Type B pancreatic cell (in vitro differentiated cells): ENCODE measurements around the gene NFE2L1. TPM values are rescaled to one million over a fixed set of nuclear protein-coding genes. Genes with fewer than 3 reads are reported as not detected.
A peak's percentile ranks its signal among the peaks of the same experiment; 100 is the strongest.
"Not testable (repeated sequence)": the region's sequence is repeated elsewhere in the genome, so short reads cannot be mapped to it uniquely, and the experiment has no call there.

Experiments used
- DNase-seq: peaks from one replicate; pipeline ENCODE4 v3.0.0; 2021; ENCODE audit warnings: mixed read lengths; ENCODE audit not compliant: unreplicated experiment; ENCODE audit errors: extremely low spot score
- H3K27ac Mint-ChIP-seq: 2 replicates; pipeline ENCODE4 v1.8.0; 2021; ENCODE audit warnings: mild to moderate bottlenecking, mixed read lengths
- H3K27me3 Mint-ChIP-seq: 2 replicates; pipeline ENCODE4 v1.8.0; 2021; ENCODE audit warnings: mixed read lengths
- H3K36me3 Mint-ChIP-seq: 2 replicates; pipeline ENCODE4 v1.8.0; 2021; ENCODE audit warnings: mixed read lengths
- H3K4me1 Mint-ChIP-seq: one replicate; pipeline ENCODE4 v1.8.0; 2021; ENCODE audit warnings: mixed read lengths; ENCODE audit not compliant: unreplicated experiment
- H3K4me3 Mint-ChIP-seq: 2 replicates; pipeline ENCODE4 v1.8.0; 2021; ENCODE audit warnings: mild to moderate bottlenecking, mixed read lengths
- H3K9me3 Mint-ChIP-seq: 2 replicates; pipeline ENCODE4 v1.8.0; 2021; ENCODE audit warnings: mixed read lengths
- CTCF ChIP-seq: fragments of 200-600 bp; sonication (generic); conservative IDR thresholded peaks from 2 replicates; pipeline ENCODE4 v1.5.0; 2021; ENCODE audit warnings: antibody characterized with exemption, mild to moderate bottlenecking
- total RNA-seq: library from RNA; stranded (reverse); gene quantifications from 2 replicates; pipeline ENCODE4 v1.2.1, GENCODE V29; 2021; ENCODE audit warnings: low replicate concordance

Gene NFE2L1
- total RNA-seq, 1 donor from 2014 or later: 99.1 TPM

DNA sequence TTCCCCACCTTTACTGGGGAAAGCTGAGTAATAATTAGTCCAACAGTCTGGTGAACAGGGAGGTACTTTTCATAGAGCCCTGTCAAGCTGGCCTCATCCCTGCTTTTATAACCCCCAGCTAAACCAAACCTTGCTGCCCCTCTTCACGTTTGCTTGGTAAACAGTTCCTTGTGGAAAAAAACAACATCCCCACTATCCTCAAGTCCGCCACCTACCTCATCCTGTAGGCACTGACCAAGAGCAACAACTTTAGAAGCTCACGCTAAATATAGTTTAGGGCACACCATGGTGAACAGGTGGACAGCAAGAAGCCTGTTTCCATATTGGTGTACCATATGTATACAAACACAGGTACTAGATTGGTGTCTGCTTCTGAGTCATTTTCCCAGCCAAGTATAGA, 16.5 kb downstream of the NFE2L1 start:
- Mint-ChIP-seq H3K4me3 (no peak overlapping the region), H3K27ac (no peak overlapping the region), H3K36me3 (peaks cover 32% of the 10 kb centered on the region), H3K4me1 (no peaks in the 10 kb centered on the region), H3K9me3 (no peaks in the 10 kb centered on the region), H3K27me3 (no peaks in the 10 kb centered on the region)
- DNase-seq: no peak
- TF ChIP-seq CTCF: no peak

DNA sequence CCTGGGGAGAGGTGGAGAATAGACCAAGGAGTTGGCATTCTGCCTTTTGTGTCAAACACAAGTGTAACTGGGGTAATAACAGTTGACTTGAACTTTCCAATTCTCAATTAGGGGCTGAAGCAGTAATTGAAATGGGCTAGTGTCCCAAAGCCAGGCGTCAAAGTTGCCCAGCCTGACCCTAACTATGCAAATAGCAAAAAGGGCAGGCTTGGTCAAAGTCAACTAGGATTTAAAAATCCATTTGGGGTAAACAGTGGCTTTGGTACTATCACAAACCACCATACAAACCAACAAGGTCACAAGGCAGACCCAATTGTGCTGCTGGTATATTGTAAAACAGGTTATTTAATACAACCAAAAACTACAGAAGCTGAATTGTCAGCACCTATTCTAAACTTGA, 18.0 kb downstream of the NFE2L1 start:
- no peak overlapping the region for H3K27ac Mint-ChIP-seq

GRCh38 chr17:48066656-48067055, 18.5 kb downstream of the NFE2L1 start:
- H3K9me3 Mint-ChIP-seq: no peaks in the 10 kb centered on the region
- no peak for DNase-seq
- no peak overlapping the region for H3K4me3 Mint-ChIP-seq
- H3K27me3 Mint-ChIP-seq: no peaks in the 10 kb centered on the region
- no peak overlapping the region for H3K27ac Mint-ChIP-seq
- peak; percentile 34 for TF ChIP-seq CTCF
- peaks cover 29% of the 10 kb centered on the region for H3K36me3 Mint-ChIP-seq
- no peaks in the 10 kb centered on the region for H3K4me1 Mint-ChIP-seq

More for the DNA sequence above, 18.0 kb downstream of the NFE2L1 start:
- H3K36me3 Mint-ChIP-seq: peaks cover 33% of the 10 kb centered on the region
- no peak for TF ChIP-seq CTCF
- no peak overlapping the region for H3K4me3 Mint-ChIP-seq
- H3K9me3 Mint-ChIP-seq: no peaks in the 10 kb centered on the region
- H3K27me3 Mint-ChIP-seq: no peaks in the 10 kb centered on the region
- H3K4me1 Mint-ChIP-seq: no peaks in the 10 kb centered on the region
- no peak for DNase-seq

- no peak for TF ChIP-seq CTCF
- Mint-ChIP-seq H3K9me3 (no peaks in the 10 kb centered on the region), H3K4me1 (no peaks in the 10 kb centered on the region), H3K4me3 (no peak overlapping the region), H3K27ac (no peak overlapping the region), H3K36me3 (peaks cover 29% of the 10 kb centered on the region), H3K27me3 (no peaks in the 10 kb centered on the region)
- no peak for DNase-seq
Measured at GRCh38 chr17:48067245-48067644, 19.1 kb downstream of the NFE2L1 start.

DNA sequence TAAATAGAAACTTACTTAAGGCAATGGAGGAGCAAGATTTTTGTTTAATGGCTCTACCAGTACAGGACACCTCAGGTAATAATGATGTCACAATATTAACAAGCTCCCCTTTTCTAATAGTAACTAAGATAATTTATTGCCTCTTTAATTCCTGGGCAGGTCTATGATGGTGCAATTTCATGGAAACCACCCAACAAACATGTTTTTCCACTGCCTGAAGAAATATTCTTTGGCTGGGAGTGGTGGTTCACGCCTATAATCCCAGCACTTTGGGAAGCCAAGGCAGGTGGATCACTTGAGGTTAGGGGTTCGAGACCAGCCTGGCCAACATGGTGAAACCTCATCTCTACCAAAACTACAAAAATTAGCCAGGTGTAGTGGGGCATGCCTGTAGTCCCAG, 19.6 kb downstream of the NFE2L1 start:
- H3K4me3 Mint-ChIP-seq, H3K9me3 Mint-ChIP-seq, H3K27ac Mint-ChIP-seq, H3K4me1 Mint-ChIP-seq, DNase-seq, H3K27me3 Mint-ChIP-seq: not testable (repeated sequence)
- H3K36me3 Mint-ChIP-seq: peaks cover 25% of the 10 kb centered on the region

GRCh38 chr17:48068491-48068961, 20.4 kb downstream of the NFE2L1 start:
- Mint-ChIP-seq H3K9me3 (no peaks in the 10 kb centered on the region), H3K36me3 (peaks cover 25% of the 10 kb centered on the region), H3K4me1 (no peaks in the 10 kb centered on the region), H3K27ac (peak overlapping the region; percentile 61), H3K27me3 (no peaks in the 10 kb centered on the region), H3K4me3 (no peak overlapping the region)
- DNase-seq: no peak
- TF ChIP-seq CTCF: peak; percentile 69
